ENCODE measurements around the gene MARF1. TPM values are rescaled to one million over a fixed set of nuclear protein-coding genes. Genes with fewer than 3 reads are reported as not detected.
A peak's percentile ranks its signal among the peaks of the same experiment; 100 is the strongest.

The MARF1 gene
- polyA plus RNA-seq, 1 donor (not counting 4 experiments of a cell fraction or from before 2014, with no cell fraction given) = 12.5 TPM

DNA sequence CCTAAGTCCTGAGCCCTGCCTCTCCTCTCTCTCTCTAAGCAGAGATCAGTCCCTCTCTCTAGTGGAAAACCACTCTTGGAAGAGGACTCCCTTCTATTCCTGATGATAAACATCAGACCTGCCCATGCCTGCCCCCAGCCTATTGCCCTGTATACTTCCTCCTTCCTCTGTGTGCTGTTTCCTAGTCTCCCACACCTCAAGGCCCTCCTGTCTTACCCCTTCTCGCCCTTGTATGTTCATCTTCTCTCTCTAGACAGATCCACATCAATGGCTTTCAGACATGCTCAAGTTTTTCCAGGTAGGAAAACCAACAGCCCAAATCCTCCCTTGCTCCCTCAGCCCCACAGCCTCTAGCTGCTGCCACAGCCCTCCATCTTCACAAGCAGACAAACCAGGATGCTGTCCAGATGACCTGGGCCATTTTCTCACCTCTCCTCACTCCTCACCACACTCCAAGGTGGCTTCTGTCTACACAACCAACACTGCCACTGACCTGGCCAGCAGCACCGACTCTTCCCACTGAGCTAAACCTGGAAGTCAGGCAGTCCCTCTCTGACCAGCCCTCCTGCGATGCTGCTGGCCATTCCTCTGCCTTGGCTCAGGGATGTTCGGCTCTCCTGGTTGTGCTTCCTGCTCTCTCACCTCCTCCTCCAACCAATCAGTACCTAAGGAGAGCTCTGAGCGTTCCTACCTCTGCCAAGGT lies 36.3 kb downstream of the MARF1 start:
- Histone ChIP-seq H3K27me3 (ENCODE audit: control insufficient read depth, extremely low read depth, insufficient read depth, low read length) (no peaks in the 10 kb centered on the region), H3K4me3 (ENCODE audit: control insufficient read depth in 2 of 3, extremely low read depth in 1 of 3, insufficient read depth in 2 of 3, low read depth in 1 of 3, low read length in 3 of 3) (peak overlapping the region in 1 of 3 experiments; percentile 9), H3K27ac (ENCODE audit: control insufficient read depth, insufficient read depth, low read length) (no peak overlapping the region), H3K79me2 (ENCODE audit: control insufficient read depth, insufficient read depth, low read length) (no peaks in the 10 kb centered on the region), H4K20me1 (ENCODE audit: control insufficient read depth, extremely low read depth, insufficient read depth, low read length) (no peaks in the 10 kb centered on the region), H3K36me3 (ENCODE audit: control insufficient read depth in 2 of 2, extremely low read depth in 1 of 2, insufficient read depth in 2 of 2, low read length in 2 of 2) (peaks cover 18 to 35% of the 10 kb centered on the region in 2 experiments), H3K9ac (ENCODE audit: control insufficient read depth, extremely low read depth, insufficient read depth, low read length) (no peak overlapping the region), H3K4me2 (ENCODE audit: control insufficient read depth, extremely low read depth, insufficient read depth, low read depth, low read length) (peak overlapping the region; percentile 57), H3K9me1 (ENCODE audit: control insufficient read depth, extremely low read depth, insufficient read depth, low read length) (no peaks in the 10 kb centered on the region), H3K4me1 (ENCODE audit: control insufficient read depth, extremely low read depth, insufficient read depth, low read length) (peaks cover 14% of the 10 kb centered on the region), H3K9me3 (ENCODE audit: control insufficient read depth, low read depth, low read length) (no peaks in the 10 kb centered on the region), H2AFZ (ENCODE audit: control insufficient read depth, low read length) (peak overlapping the region; percentile 62)
- dilution Hi-C loops (cut with MboI; ENCODE audit: extremely low pct_ligation_motif_present, low sequenced_read_pairs) = no loop called here
- TF ChIP-seq, protein P1, sequence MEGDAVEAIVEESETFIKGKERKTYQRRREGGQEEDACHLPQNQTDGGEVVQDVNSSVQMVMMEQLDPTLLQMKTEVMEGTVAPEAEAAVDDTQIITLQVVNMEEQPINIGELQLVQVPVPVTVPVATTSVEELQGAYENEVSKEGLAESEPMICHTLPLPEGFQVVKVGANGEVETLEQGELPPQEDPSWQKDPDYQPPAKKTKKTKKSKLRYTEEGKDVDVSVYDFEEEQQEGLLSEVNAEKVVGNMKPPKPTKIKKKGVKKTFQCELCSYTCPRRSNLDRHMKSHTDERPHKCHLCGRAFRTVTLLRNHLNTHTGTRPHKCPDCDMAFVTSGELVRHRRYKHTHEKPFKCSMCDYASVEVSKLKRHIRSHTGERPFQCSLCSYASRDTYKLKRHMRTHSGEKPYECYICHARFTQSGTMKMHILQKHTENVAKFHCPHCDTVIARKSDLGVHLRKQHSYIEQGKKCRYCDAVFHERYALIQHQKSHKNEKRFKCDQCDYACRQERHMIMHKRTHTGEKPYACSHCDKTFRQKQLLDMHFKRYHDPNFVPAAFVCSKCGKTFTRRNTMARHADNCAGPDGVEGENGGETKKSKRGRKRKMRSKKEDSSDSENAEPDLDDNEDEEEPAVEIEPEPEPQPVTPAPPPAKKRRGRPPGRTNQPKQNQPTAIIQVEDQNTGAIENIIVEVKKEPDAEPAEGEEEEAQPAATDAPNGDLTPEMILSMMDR (optimal IDR thresholded peaks at IDR 0.05 in 1 of 3, IDR thresholded peaks at IDR 0.05 in 1 of 3, conservative IDR thresholded peaks at IDR 0.05 in 1 of 3; ENCODE audit: extremely low read depth in 1 of 3, insufficient read depth in 2 of 3, low read length in 3 of 3) = no peak
- TF ChIP-seq EZH2 (IDR thresholded peaks at IDR 0.05; ENCODE audit: low read length) = no peak
- FAIRE-seq = peak; percentile 71
- DNase-seq (ENCODE audit: low read depth, low spot score) = no peak

DNA sequence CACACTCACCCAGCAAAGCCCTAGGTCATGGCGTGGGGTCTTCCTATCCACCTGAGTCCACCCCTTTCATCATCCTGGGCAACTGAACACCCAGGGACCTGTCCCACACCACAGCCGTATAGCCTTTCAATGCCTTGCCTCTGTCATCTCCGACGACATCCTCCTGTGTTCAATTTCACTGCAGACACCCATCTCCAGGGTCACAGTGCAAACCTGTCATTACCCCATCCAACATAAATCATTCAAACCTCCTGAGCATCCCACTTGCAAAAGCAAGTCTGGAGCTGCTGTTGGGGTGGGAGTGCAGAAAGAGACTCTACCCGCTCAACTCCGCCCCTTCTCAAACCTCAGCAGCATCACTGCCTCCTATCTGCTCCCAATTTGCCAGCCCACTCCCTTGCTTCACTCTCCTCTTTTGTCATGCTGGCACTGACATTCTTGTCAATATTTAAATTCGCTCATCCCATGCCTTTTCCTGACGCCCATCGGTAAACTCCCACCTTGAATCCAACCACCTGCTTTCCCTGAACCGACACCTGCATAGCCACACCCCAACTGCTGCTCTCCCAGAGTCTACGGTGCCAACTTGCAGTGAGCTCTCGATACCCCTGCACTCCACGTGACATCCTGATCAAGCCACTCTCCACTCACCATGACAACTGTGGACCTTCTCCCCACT lies 37.0 kb downstream of the MARF1 start:
- Histone ChIP-seq H3K4me2 (ENCODE audit: control insufficient read depth, extremely low read depth, insufficient read depth, low read depth, low read length) (peak overlapping the region; percentile 57), H3K36me3 (ENCODE audit: control insufficient read depth in 2 of 2, extremely low read depth in 1 of 2, insufficient read depth in 2 of 2, low read length in 2 of 2) (peaks cover 22 to 41% of the 10 kb centered on the region in 2 experiments), H3K9me1 (ENCODE audit: control insufficient read depth, extremely low read depth, insufficient read depth, low read length) (no peaks in the 10 kb centered on the region), H3K9me3 (ENCODE audit: control insufficient read depth, low read depth, low read length) (no peaks in the 10 kb centered on the region), H3K27me3 (ENCODE audit: control insufficient read depth, extremely low read depth, insufficient read depth, low read length) (no peaks in the 10 kb centered on the region), H2AFZ (ENCODE audit: control insufficient read depth, low read length) (peak overlapping the region; percentile 62), H3K27ac (ENCODE audit: control insufficient read depth, insufficient read depth, low read length) (no peak overlapping the region), H3K4me1 (ENCODE audit: control insufficient read depth, extremely low read depth, insufficient read depth, low read length) (peaks cover 14% of the 10 kb centered on the region), H3K4me3 (ENCODE audit: control insufficient read depth in 2 of 3, extremely low read depth in 1 of 3, insufficient read depth in 2 of 3, low read depth in 1 of 3, low read length in 3 of 3) (peak overlapping the region in 1 of 3 experiments; percentile 9), H3K79me2 (ENCODE audit: control insufficient read depth, insufficient read depth, low read length) (no peaks in the 10 kb centered on the region), H3K9ac (ENCODE audit: control insufficient read depth, extremely low read depth, insufficient read depth, low read length) (no peak overlapping the region), H4K20me1 (ENCODE audit: control insufficient read depth, extremely low read depth, insufficient read depth, low read length) (no peaks in the 10 kb centered on the region)
- dilution Hi-C loops (cut with MboI; ENCODE audit: extremely low pct_ligation_motif_present, low sequenced_read_pairs) = no loop called here
- FAIRE-seq (no peak), DNase-seq (ENCODE audit: low read depth, low spot score) (no peak)
- TF ChIP-seq EZH2 (IDR thresholded peaks at IDR 0.05; ENCODE audit: low read length) = no peak
- TF ChIP-seq, protein P1 (optimal IDR thresholded peaks at IDR 0.05 in 1 of 3, IDR thresholded peaks at IDR 0.05 in 1 of 3, conservative IDR thresholded peaks at IDR 0.05 in 1 of 3; ENCODE audit: extremely low read depth in 1 of 3, insufficient read depth in 2 of 3, low read length in 3 of 3) = no peak
